Epithelial cell of proximal tubule (primary cell): ENCODE measurements around the gene FADS1. TPM values are rescaled to one million over a fixed set of nuclear protein-coding genes. Genes with fewer than 3 reads are reported as not detected.
A peak's percentile ranks its signal among the peaks of the same experiment; 100 is the strongest.

ENCODE experiments used
- DNase-seq: peaks from one replicate; pipeline ENCODE4 v3.0.0-alpha.2; 2011; ENCODE audit warnings: low read depth
- H3K4me3 ChIP-seq: 2 replicates; pipeline ENCODE4 v1.5.1; 2011; ENCODE audit warnings: low read depth, mild to moderate bottlenecking, low read length
- CTCF ChIP-seq: conservative IDR thresholded peaks from 2 replicates; pipeline ENCODE4 v1.5.1; 2012; ENCODE audit warnings: low read depth, mild to moderate bottlenecking, low read length
- total RNA-seq: library from RNA; depleted of rRNA; stranded (reverse); fragments of >200 nt; gene quantifications from 2 replicates; pipeline ENCODE4 v1.2.3, GENCODE V29; 2015

Gene FADS1
- 64.6 and 100 TPM in 2 replicates for total RNA-seq

GRCh38 chr11:61816736-61817455 lies at the start of gene FADS1:
TSS of gene FADS1 (minus strand) at chr11:61817003. CDS start at chr11:61816929, 74 bp downstream.
- peak; percentile 63 for TF ChIP-seq CTCF
- no peak for DNase-seq
- H3K4me3 ChIP-seq, result peak within 1 kb of the TSS; percentile 91

- no peak overlapping the region for H3K4me3 ChIP-seq
- TF ChIP-seq CTCF, result no peak
- no peak for DNase-seq
Measured at GRCh38 chr11:61866231-61866957, 49.6 kb upstream of the FADS1 start.

- H3K4me3 ChIP-seq, result no peak overlapping the region
- no peak for DNase-seq
- TF ChIP-seq CTCF, result no peak
Measured at GRCh38 chr11:61864814-61865775, 48.3 kb upstream of the FADS1 start.

GRCh38 chr11:61863548-61864081 lies 46.8 kb upstream of the FADS1 start:
- DNase-seq, result no peak
- TF ChIP-seq CTCF, result no peak
- H3K4me3 ChIP-seq, result no peak overlapping the region

- no peak for DNase-seq
Measured at GRCh38 chr11:61862714-61863547, 46.1 kb upstream of the FADS1 start.

More at GRCh38 chr11:61862714-61863547, 46.1 kb upstream of the FADS1 start:
- TF ChIP-seq CTCF, result no peak
- H3K4me3 ChIP-seq, result no peak overlapping the region
